GM12878 (cell line): ENCODE results near the gene ACER3. TPM values are rescaled to one million over a fixed set of nuclear protein-coding genes. Genes with fewer than 3 reads are reported as not detected.

Experiments
- ATAC-seq: fragments of 200-7000 bp; cut with Tn5 transposase; 3 replicates; pipeline ENCODE4 v1.9.1; 2020; ENCODE audit warnings: mild to moderate bottlenecking, moderate library complexity
- BruUV-seq: library from RNA; stranded (reverse); fragments of 400-500 nt; replicated peaks from 2 replicates; lab custom pipeline; 2021; lab: Mats Ljungman, UMichigan
- CTCF ChIA-PET: fragments of 300-600 bp; sonication (Branson Sonifier 250); formaldehyde crosslinking; extraction: SDS; loops from one replicate; lab custom pipeline; 2021; ENCODE audit warnings: inconsistent platforms; lab: Yijun Ruan, JAX
- POLR2A ChIA-PET: fragments of 350-600 bp; formaldehyde crosslinking; extraction: SDS; loops from one replicate; lab custom pipeline; 2021; ENCODE audit warnings: inconsistent platforms; lab: Charles Lee
- RAD21 ChIA-PET: fragments of 300-600 bp; sonication (Branson Sonifier 250); formaldehyde crosslinking; loops from one replicate; lab custom pipeline; 2023; ENCODE audit warnings: antibody characterized with exemption; ENCODE audit not compliant: unreplicated experiment; lab: Charles Lee
- SMC1A ChIA-PET: fragments of 300-600 bp; sonication (Branson Sonifier 250); formaldehyde crosslinking; loops from one replicate; lab custom pipeline; 2023; ENCODE audit not compliant: unreplicated experiment, uncharacterized antibody; lab: Charles Lee
- DNase-seq: peaks from one replicate; pipeline ENCODE4 v3.0.0-alpha.2; 2011; ENCODE audit warnings: low read depth, low spot score
- FAIRE-seq: peaks from 3 replicates; lab custom pipeline; 2011; peaks lifted over from hg19 to GRCh38; lab: Jason Lieb, UNC
- H2AFZ ChIP-seq: 2 replicates; pipeline ENCODE4 v1.6.0; 2011; ENCODE audit warnings: low read depth, low read length, control low read depth; ENCODE audit not compliant: control insufficient read depth
- H3K27ac ChIP-seq: 2 replicates; pipeline ENCODE4 v1.5.1; 2011; ENCODE audit warnings: control low read depth; ENCODE audit not compliant: control insufficient read depth, insufficient read depth
- H3K27me3 ChIP-seq, 2 experiments: replicated peaks in 1 of 2; 2 replicates each; pipeline versions ENCODE4 v1.6.0 to v1.6.1; 2011; ENCODE audit warnings: low read length in 1 of 2; ENCODE audit not compliant: control insufficient read depth in 2 of 2, insufficient read depth in 2 of 2
- H3K36me3 ChIP-seq, 2 experiments: 2 replicates each; pipeline ENCODE4 v1.5.1; 2011; ENCODE audit warnings: low read length in 1 of 2; ENCODE audit not compliant: control insufficient read depth in 2 of 2, insufficient read depth in 2 of 2
- H3K4me1 ChIP-seq: 2 replicates; pipeline ENCODE4 v1.6.1; 2011; ENCODE audit warnings: mild to moderate bottlenecking, low read length, moderate library complexity, mixed read lengths; ENCODE audit not compliant: control insufficient read depth, insufficient read depth
- H3K4me2 ChIP-seq: 2 replicates; pipeline ENCODE4 v1.6.0; 2011; ENCODE audit warnings: control low read depth; ENCODE audit not compliant: control insufficient read depth, insufficient read depth
- H3K4me3 ChIP-seq: fragments of 200-600 bp; sonication (generic); 2 replicates; pipeline ENCODE4 v1.5.1; 2016
- H3K79me2 ChIP-seq: 2 replicates; pipeline ENCODE4 v1.6.0; 2011; ENCODE audit warnings: low read length; ENCODE audit not compliant: control insufficient read depth, insufficient read depth
- H3K9ac ChIP-seq: 2 replicates; pipeline ENCODE4 v1.8.0; 2011; ENCODE audit warnings: low read length, control low read depth, mixed read lengths; ENCODE audit not compliant: control insufficient read depth, insufficient read depth
- H3K9me3 ChIP-seq: replicated peaks from 3 replicates; pipeline ENCODE4 v1.5.1; 2011; ENCODE audit warnings: mild to moderate bottlenecking, low read length; ENCODE audit not compliant: control insufficient read depth, insufficient read depth
- H4K20me1 ChIP-seq: 2 replicates; pipeline ENCODE4 v1.6.0; 2011; ENCODE audit not compliant: control insufficient read depth, insufficient read depth
- BACH1 ChIP-seq: fragments of 450-650 bp; IDR thresholded peaks from 2 replicates; pipeline ENCODE4 v1.6.1; 2017; ENCODE audit warnings: mild to moderate bottlenecking, borderline replicate concordance
- BCL11A ChIP-seq: IDR thresholded peaks from 2 replicates; pipeline ENCODE4 v1.6.1; 2011; ENCODE audit warnings: low read depth, low read length
- CHD2 ChIP-seq: IDR thresholded peaks from 2 replicates; pipeline ENCODE4 v1.6.1; 2011; ENCODE audit warnings: low read depth, low read length, improper control_type of control experiment, borderline replicate concordance
- EP300 ChIP-seq, 2 experiments: fragments of 150-350 bp in 1 of 2; IDR thresholded peaks; 2 replicates each; pipeline ENCODE4 v1.6.1; 2011 to 2012; ENCODE audit warnings: low read depth in 2 of 2, low read length in 2 of 2, borderline replicate concordance in 1 of 2, improper control_type of control experiment in 1 of 2, inconsistent platforms in 1 of 2; ENCODE audit not compliant: control insufficient read depth in 1 of 2
- KAT2A ChIP-seq: conservative IDR thresholded peaks from 2 replicates; pipeline ENCODE4 v1.6.1; 2011; ENCODE audit warnings: low read depth, low read length; ENCODE audit not compliant: control insufficient read depth
- KDM1A ChIP-seq: fragments of 200-600 bp; sonication (generic); IDR thresholded peaks from 2 replicates; pipeline ENCODE4 v1.6.1; 2016; ENCODE audit warnings: borderline replicate concordance
- MYC ChIP-seq: IDR thresholded peaks from 2 replicates; pipeline ENCODE4 v1.6.1; 2011; ENCODE audit warnings: mild to moderate bottlenecking, low read length, moderate library complexity, inconsistent platforms; ENCODE audit not compliant: insufficient read depth, insufficient replicate concordance, insufficient read length, severe bottlenecking
- SREBF2 ChIP-seq: IDR thresholded peaks from 2 replicates; pipeline ENCODE4 v1.6.1; 2012; ENCODE audit warnings: mild to moderate bottlenecking, low read length
- ZNF24 ChIP-seq: fragments of 450-650 bp; IDR thresholded peaks from 2 replicates; pipeline ENCODE4 v1.6.1; 2017; ENCODE audit warnings: antibody characterized with exemption, mild to moderate bottlenecking
- ZNF622 ChIP-seq: fragments of 450-650 bp; IDR thresholded peaks from 2 replicates; pipeline ENCODE4 v1.6.1; 2017; ENCODE audit warnings: mild to moderate bottlenecking, inconsistent platforms
- WGBS: methylation state at CpG from one replicate; pipeline ENCODE4 v1.1.6; 2016; ENCODE audit warnings: low lambda C conversion rate; ENCODE audit not compliant: insufficient replicate concordance, insufficient coverage; ENCODE audit errors: missing lambda C conversion rate; 5-methylcytosine and 5-hydroxymethylcytosine counted together
- in situ Hi-C: fragments of 300-500 bp; cut with MboI; formaldehyde crosslinking; loops from 9 replicates; pipeline ENCODE4 v1.14.3; 2018; ENCODE audit warnings: mixed read lengths
- intact Hi-C: fragments of 100-400 bp; cut with micrococcal nuclease; formaldehyde crosslinking; loops from one replicate; pipeline ENCODE4 v1.14.2; 2022; ENCODE audit not compliant: unreplicated experiment
- polyA plus RNA-seq, 11 experiments: library from polyadenylated mRNA; depleted of rRNA in 4 of 11; unstranded in 6 of 11; stranded (reverse) in 5 of 11; fragments of >200 nt; fragmentation: Nextera tagmentation in 4 of 11; fragmentation: Illumina TruSeq in 1 of 11; extraction: Ambion mirVana in 4 of 11; extraction: Trizol in 1 of 11; gene quantifications; 1 replicate in 1 of 11; 2 replicates in 10 of 11; pipeline versions ENCODE4 v1.2.1 to v1.2.3, GENCODE V29; 2011 to 2016; ENCODE audit warnings: inconsistent platforms in 2 of 11, missing spikeins in 2 of 11, low read depth in 1 of 11
- total RNA-seq, 4 experiments: library from RNA; depleted of rRNA in 3 of 4; stranded (reverse); fragments of >200 nt in 3 of 4; fragmentation: Illumina TruSeq in 1 of 4; extraction: Trizol in 1 of 4; gene quantifications; 2 replicates each; pipeline versions ENCODE4 v1.2.1 to v1.2.3, GENCODE V29; 2013 to 2021
- TF ChIP-seq, protein P1 (sequence below): fragments of 450-650 bp; IDR thresholded peaks from 2 replicates; pipeline ENCODE4 v1.6.1; 2017; ENCODE audit warnings: mild to moderate bottlenecking
- TF ChIP-seq, protein P2 (sequence below): fragments of 450-650 bp; formaldehyde crosslinking; IDR thresholded peaks from 2 replicates; pipeline ENCODE4 v1.4.0; 2020; ENCODE audit warnings: mild to moderate bottlenecking, moderate library complexity

Gene ACER3
- total and polyA plus RNA-seq, 10 of the 15 experiments (the other 5 are each of a cell fraction or from before 2014, with no cell fraction given), result 2.8 to 17.4 (median 10.3) TPM

DNA sequence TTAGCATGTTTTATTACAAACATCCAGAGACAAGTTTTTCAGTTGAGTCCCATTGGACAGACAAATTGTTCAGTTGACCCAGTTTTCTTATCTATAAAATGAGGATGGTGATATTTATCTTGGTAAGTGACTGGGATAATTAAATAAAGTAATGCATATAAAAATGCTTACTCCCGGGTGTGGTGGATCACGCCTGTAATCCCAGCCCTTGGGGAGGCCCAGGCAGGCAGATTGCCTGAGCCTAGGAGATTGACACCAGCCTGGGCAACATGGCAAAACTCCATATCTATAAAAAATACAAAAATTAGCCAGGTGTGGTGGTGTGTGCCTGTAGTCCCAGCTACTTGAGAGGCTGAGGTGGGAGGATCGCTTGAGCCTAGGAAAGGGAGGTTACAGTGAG, 15.6 kb upstream of the ACER3 start:
- Histone ChIP-seq H3K4me3 (no peak overlapping the region), H2AFZ (no peak overlapping the region), H3K79me2 (no peaks in the 10 kb centered on the region), H3K9me3 (no peaks in the 10 kb centered on the region), H3K4me1 (no peaks in the 10 kb centered on the region), H3K36me3 (no peaks in the 10 kb centered on the region), H3K4me2 (no peak overlapping the region), H4K20me1 (no peaks in the 10 kb centered on the region), H3K9ac (no peak overlapping the region), H3K27me3 (no peaks in the 10 kb centered on the region), H3K27ac (no peak overlapping the region)
- ChIA-PET RAD21 (no interaction called here), SMC1A (no interaction called here), CTCF (no interaction called here), POLR2A (no interaction called here)
- no TSS peak for BruUV-seq
- TF ChIP-seq SREBF2 (no peak), ZNF24 (no peak), KDM1A (no peak), EP300 (IDR thresholded peaks at IDR 0.05; ENCODE audit: borderline replicate concordance in 1 of 2, control insufficient read depth in 1 of 2, low read depth in 2 of 2, low read length in 2 of 2) (no peak), BACH1 (no peak), ZNF622 (no peak), KAT2A (no peak), MYC (no peak), BCL11A (no peak), CHD2 (no peak)
- TF ChIP-seq, protein P1, sequence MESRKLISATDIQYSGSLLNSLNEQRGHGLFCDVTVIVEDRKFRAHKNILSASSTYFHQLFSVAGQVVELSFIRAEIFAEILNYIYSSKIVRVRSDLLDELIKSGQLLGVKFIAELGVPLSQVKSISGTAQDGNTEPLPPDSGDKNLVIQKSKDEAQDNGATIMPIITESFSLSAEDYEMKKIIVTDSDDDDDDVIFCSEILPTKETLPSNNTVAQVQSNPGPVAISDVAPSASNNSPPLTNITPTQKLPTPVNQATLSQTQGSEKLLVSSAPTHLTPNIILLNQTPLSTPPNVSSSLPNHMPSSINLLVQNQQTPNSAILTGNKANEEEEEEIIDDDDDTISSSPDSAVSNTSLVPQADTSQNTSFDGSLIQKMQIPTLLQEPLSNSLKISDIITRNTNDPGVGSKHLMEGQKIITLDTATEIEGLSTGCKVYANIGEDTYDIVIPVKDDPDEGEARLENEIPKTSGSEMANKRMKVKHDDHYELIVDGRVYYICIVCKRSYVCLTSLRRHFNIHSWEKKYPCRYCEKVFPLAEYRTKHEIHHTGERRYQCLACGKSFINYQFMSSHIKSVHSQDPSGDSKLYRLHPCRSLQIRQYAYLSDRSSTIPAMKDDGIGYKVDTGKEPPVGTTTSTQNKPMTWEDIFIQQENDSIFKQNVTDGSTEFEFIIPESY, result no peak
- TF ChIP-seq, protein P2, sequence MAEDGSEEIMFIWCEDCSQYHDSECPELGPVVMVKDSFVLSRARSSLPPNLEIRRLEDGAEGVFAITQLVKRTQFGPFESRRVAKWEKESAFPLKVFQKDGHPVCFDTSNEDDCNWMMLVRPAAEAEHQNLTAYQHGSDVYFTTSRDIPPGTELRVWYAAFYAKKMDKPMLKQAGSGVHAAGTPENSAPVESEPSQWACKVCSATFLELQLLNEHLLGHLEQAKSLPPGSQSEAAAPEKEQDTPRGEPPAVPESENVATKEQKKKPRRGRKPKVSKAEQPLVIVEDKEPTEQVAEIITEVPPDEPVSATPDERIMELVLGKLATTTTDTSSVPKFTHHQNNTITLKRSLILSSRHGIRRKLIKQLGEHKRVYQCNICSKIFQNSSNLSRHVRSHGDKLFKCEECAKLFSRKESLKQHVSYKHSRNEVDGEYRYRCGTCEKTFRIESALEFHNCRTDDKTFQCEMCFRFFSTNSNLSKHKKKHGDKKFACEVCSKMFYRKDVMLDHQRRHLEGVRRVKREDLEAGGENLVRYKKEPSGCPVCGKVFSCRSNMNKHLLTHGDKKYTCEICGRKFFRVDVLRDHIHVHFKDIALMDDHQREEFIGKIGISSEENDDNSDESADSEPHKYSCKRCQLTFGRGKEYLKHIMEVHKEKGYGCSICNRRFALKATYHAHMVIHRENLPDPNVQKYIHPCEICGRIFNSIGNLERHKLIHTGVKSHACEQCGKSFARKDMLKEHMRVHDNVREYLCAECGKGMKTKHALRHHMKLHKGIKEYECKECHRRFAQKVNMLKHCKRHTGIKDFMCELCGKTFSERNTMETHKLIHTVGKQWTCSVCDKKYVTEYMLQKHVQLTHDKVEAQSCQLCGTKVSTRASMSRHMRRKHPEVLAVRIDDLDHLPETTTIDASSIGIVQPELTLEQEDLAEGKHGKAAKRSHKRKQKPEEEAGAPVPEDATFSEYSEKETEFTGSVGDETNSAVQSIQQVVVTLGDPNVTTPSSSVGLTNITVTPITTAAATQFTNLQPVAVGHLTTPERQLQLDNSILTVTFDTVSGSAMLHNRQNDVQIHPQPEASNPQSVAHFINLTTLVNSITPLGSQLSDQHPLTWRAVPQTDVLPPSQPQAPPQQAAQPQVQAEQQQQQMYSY (CRISPR knock-in tag), result no peak
- FAIRE-seq (no peak), DNase-seq (no peak), ATAC-seq (no peak)
- in situ Hi-C loops (no loop called here), intact Hi-C loops (no loop called here)
- WGBS, result 97% methylated on average over 3 of the region's 3 CpGs
